ENCODE results near the gene LZTR1.

GRCh38 chr22:20951151-20951931, 30.8 kb upstream of the LZTR1 start:
- TF ChIP-seq EZH2 (IDR thresholded peaks at IDR 0.05) (no peak), POLR2AphosphoS5 (IDR thresholded peaks at IDR 0.05; ENCODE audit: borderline replicate concordance, low read depth, low read length) (no peak)
